Ureter (tissue), 1 donor: Measurements from ENCODE around the gene UGT2B10. TPM values are rescaled to one million over a fixed set of nuclear protein-coding genes. Genes with fewer than 3 reads are reported as not detected.

Experiments
- DNase-seq: peaks from one replicate; pipeline ENCODE4 v3.0.0-alpha.2; 2020; ENCODE audit warnings: low spot score
- total RNA-seq: library from RNA; stranded (reverse); gene quantifications from one replicate; pipeline ENCODE4 v1.2.4, GENCODE V29; 2023
- donor health status: DM: yes; HTN: yes; CAD: no.

The UGT2B10 gene
- total RNA-seq, 1 donor from 2014 or later, result not detected

DNA sequence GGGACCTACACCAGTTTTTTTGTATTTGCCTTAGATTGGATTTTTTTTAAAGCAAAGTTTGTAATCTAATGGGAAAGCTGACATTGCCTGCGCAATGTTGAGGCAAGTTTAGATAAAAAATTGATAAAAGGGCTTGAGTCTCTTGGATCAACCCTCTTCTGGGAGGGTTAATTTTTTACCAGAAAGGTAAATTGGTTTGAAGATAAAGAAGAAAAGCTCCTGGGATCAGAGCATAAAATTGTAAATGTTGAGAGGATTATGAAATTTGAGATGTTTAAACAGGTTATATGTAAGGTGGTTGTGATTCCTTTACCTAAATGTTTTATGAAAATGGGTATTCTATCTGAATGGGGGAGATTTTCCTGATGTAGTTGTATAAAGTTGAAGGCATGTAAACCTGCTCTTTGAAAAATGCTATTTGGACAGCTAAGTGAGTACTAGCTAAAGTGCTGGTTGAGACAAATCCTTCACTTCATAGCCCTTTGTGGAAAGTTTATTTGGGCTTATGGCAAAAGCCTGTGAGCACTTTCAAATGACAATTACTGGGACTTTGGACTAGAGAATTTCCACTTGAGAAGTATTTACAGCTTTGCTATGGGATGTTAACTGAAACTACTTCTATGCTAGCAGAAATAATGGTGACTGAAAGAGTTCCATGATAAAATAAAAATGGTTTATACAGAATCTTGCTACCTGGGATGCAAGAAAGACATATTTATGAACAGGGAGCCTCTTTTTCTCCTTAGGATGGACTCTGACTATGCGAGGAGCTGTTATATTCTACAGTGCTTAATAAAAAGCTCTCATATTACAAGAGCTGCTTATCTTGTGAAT lies 56.2 kb downstream of the UGT2B10 start:
- no peak for DNase-seq

DNA sequence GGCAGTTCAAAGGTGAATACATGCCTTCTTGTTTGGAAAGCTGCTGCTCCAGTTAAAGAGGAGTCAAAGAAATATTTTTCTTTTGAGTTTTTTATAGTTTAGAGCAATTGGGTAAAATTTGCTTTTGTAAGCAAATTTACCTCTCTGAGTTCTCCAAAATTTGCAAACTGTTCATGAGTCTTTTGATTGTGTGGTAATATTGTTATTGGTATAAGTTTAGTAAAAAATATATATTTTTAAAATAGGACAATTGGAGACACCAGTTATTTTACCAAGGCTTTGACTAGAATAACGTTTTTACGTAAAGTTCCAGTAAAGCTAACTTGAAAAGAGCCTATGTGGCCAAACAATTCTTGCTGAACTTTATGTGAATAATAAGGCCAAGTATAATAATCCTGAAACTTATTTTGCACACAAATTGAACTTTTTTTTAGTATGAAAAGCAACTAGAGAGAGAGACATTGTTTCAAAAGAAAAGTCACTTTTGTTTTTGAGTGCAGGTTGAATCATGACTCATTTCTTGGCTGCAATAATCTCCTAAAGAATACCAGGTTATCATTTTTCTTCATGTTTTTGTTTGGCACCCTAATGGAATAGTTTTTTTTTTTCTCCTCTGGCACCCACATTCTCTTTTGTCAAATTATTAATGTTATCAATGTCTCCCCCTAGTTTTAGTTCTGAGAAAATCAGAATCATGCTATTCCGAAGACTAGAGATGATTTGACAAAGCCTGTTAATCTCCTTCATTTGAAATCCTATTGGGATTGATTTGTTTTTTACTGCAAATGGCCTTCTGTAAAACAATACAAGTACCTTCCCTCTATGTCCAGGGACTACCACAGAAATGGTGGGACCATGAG lies 57.1 kb downstream of the UGT2B10 start:
- DNase-seq, result no peak

DNA sequence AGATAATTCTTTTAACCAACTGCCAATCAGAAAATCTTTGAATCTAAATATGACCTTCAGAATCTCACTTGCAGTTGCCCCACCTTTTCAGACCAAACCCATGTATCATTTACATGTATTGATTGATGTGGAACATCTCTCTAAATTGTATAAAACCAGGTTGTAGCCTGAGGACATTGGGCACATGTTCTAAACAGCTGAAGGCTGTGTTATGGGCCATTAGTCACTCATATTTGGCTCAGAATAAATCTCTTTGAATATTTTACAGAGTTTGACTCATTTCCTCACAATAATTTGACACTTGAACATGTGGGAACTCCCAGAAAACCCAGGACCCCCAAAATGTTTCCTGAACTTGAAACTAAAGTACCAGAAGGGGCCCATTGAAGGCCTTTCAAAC lies 58.7 kb downstream of the UGT2B10 start:
- DNase-seq, result no peak

DNA sequence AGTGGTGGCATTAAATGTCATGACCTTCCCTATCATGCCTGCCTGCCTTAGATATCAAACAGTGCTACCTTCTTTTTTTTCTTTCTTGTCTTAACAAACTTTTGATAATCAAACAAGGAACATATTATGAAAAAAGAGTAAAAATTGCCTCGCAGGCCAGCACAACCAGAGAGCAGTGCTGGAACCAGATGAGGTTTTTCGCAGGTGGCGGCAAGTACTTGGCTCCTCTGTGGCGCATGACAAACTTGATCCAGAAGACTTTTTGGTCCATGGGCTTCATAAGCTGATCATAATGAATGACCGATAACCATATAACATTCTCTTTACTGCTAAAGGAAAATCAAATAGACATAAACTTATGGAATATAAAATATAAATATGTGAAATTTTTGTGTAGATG lies 61.8 kb downstream of the UGT2B10 start:
- DNase-seq, result no peak

DNA sequence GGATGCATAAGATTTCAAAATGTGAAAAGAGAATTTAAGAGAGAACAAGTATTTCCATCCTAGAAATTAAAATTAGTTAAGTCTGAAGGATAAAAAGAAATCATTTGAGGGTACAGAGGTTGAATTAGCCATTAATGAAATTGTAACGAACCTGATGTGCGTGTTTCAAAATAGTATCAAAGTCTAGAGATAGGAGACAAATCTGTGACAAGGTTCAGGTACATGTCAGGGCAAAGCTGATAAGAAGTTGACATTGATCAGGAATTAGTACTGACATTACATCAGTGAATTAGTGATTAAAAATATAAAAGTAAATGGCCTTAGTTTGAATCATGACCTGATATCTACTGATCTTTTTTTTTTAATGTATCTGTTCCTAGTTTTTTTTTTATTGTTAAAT lies 62.3 kb downstream of the UGT2B10 start:
- DNase-seq, result no peak

Other genes starting within 250 kb of the UGT2B10 start
- gene UGT2B17, start 239.7 kb upstream of the UGT2B10 start, total RNA-seq, result 0.23 TPM
- 0.47 TPM for gene UGT2B15, start 145.3 kb upstream of the UGT2B10 start, total RNA-seq
- gene UGT2A3, start 135.8 kb downstream of the UGT2B10 start, total RNA-seq, result 0.31 TPM